Activated T-cell treated with anti-CD3 and anti-CD28 coated beads, Interleukin-2, amount 50 U/mL, for 24 hours (primary cell): Measurements from ENCODE around the gene PIWIL1.

Experiments used
- DNase-seq: peaks from one replicate; pipeline ENCODE4 v3.0.0-alpha.2; 2020
- H3K27ac Mint-ChIP-seq: 2 replicates; pipeline ENCODE4 v1.8.0; 2020; ENCODE audit warnings: mild to moderate bottlenecking, mixed read lengths
- H3K27me3 Mint-ChIP-seq: 2 replicates; pipeline ENCODE4 v1.8.0; 2020; ENCODE audit warnings: mixed read lengths
- H3K36me3 Mint-ChIP-seq: 2 replicates; pipeline ENCODE4 v1.8.0; 2020; ENCODE audit warnings: low read depth, mixed read lengths
- H3K4me1 Mint-ChIP-seq: 2 replicates; pipeline ENCODE4 v1.8.0; 2020; ENCODE audit warnings: low read depth, mixed read lengths
- H3K4me3 Mint-ChIP-seq: 2 replicates; pipeline ENCODE4 v1.8.0; 2020; ENCODE audit warnings: mild to moderate bottlenecking, moderate library complexity, mixed read lengths
- H3K9me3 Mint-ChIP-seq: 2 replicates; pipeline ENCODE4 v1.8.0; 2020; ENCODE audit warnings: mixed read lengths

Gene PIWIL1

DNA sequence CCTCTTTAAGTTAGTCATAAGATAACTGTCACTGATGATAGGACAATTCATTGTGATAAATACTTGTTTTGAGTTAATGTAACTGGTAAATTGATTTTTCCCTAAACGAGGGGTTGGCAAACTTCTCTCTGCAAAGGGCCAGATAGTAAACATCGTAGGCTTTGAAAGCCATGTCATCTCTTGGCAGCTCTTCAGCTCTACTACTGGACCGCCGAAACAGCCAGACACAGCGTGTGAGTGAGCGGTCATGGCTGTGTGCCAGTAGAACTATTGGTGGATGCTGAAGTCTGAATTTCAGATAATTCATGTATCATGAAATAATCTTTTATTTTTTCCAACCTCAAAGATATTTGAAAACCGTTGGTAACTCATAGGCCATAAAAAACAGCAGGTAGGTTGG, 9.9 kb downstream of the PIWIL1 start:
- H3K4me1 Mint-ChIP-seq, result no peaks in the 10 kb centered on the region
- H3K27me3 Mint-ChIP-seq, result peaks cover 5% of the 10 kb centered on the region
- H3K4me3 Mint-ChIP-seq, result no peak overlapping the region
- no peak overlapping the region for H3K27ac Mint-ChIP-seq
- no peaks in the 10 kb centered on the region for H3K36me3 Mint-ChIP-seq
- no peak for DNase-seq
- no peaks in the 10 kb centered on the region for H3K9me3 Mint-ChIP-seq

DNA sequence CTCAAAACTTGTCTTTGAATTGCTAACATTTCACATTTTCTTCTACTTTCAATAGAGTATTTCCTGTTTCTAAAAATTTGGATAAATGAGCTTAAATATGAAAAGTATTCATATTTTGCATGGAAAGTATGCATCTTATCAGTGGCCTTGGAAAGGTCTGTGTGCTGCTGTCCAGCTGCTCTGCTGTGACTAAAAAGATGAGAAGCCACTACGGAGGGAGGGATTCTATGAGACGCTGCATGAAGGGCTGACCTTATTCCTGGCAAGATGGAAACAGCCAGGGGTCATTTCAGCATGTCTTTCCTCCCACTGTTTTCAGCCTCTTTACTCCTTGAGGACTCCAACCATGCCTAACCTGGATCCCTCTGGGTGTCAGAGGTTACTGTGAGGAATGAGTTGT, 13.0 kb downstream of the PIWIL1 start:
- Mint-ChIP-seq H3K27ac (no peak overlapping the region), H3K9me3 (no peaks in the 10 kb centered on the region), H3K36me3 (no peaks in the 10 kb centered on the region), H3K4me3 (no peak overlapping the region), H3K4me1 (no peaks in the 10 kb centered on the region), H3K27me3 (peaks cover 5% of the 10 kb centered on the region)
- no peak for DNase-seq

DNA sequence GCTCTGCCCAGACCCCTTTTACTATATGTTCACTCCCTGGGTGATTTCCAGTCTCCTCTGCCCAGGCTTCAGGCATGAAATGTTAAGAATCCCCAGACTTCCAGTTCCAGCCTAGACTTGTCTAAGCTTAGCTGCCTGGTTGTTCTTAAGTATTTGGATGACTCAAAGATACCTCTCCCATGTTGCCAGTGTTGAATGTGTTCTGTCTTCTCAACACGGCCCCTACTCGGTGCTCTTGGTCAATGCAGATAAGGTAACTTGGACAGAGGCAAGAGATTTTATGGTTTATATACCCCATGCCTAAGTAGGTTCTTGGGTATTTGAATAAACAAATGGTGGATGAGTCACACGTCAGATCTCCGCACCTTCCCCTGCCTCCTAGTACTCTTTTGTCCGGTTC, 13.6 kb downstream of the PIWIL1 start:
- Mint-ChIP-seq H3K9me3 (no peaks in the 10 kb centered on the region), H3K4me3 (no peak overlapping the region), H3K36me3 (no peaks in the 10 kb centered on the region), H3K4me1 (no peaks in the 10 kb centered on the region), H3K27me3 (peaks cover 5% of the 10 kb centered on the region), H3K27ac (no peak overlapping the region)
- DNase-seq, result no peak

DNA sequence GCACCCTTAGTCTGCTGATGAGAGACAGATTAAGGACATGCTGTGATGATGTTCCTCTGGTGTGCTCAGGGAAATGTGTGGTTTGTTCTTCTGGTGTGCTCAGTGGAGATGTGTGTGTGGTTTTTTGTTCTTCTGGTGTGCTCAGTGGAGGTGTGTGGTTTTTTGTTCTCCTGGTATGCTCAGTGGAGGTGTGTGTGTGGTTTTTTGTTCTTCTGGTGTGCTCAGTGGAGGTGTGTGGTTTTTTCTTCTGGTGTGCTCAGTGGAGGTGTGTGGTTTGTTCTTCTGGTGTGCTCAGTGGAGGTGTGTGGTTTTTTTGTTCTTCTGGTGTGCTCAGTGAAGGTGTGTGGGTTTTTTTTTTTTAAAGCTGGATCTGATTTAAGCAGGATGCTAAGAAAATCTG, 15.4 kb downstream of the PIWIL1 start:
- Mint-ChIP-seq H3K4me1 (no peaks in the 10 kb centered on the region), H3K27me3 (peaks cover 13% of the 10 kb centered on the region), H3K9me3 (no peaks in the 10 kb centered on the region), H3K36me3 (no peaks in the 10 kb centered on the region), H3K27ac (no peak overlapping the region), H3K4me3 (no peak overlapping the region)
- DNase-seq, result no peak

DNA sequence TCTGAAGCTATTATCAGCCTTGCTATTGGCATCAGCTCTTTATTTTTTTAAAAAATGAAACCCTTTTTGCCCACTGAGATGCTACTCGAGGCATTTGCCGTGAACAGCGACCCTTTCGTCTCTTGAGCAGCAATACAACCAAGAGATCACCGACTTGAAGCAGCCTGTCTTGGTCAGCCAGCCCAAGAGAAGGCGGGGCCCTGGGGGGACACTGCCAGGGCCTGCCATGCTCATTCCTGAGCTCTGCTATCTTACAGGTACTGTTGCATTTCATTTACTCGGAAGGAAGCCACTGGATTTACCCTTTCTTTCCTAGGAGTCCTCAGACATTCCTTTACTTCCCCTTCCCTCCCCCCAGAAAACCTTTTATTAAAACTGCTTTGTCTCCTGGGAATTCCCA, 16.7 kb downstream of the PIWIL1 start:
- DNase-seq, result no peak
- peaks cover 15% of the 10 kb centered on the region for H3K27me3 Mint-ChIP-seq
- no peak overlapping the region for H3K27ac Mint-ChIP-seq
- H3K4me1 Mint-ChIP-seq, result no peaks in the 10 kb centered on the region
- H3K36me3 Mint-ChIP-seq, result no peaks in the 10 kb centered on the region
- H3K4me3 Mint-ChIP-seq, result no peak overlapping the region
- H3K9me3 Mint-ChIP-seq, result no peaks in the 10 kb centered on the region

DNA sequence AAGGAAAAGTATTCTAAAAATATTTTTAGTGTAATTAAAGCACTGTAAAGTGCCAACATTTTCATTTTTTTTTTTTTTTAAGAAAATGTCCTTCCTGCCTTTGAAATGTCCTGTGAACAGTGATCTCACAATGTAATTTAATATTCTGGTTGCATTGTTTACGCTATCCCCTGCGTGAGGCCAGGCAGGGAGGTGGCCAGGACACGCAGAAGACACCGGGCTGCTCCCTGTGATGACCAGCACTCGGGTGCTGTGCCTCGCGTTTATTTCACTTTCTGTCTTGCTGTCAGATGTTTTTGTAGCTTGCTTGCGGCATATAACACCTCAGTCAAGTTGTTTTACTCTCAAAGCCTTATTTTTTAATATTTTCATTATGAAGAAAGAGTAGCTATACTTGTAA, 18.5 kb downstream of the PIWIL1 start:
- DNase-seq, result no peak
- H3K9me3 Mint-ChIP-seq, result no peaks in the 10 kb centered on the region
- H3K27ac Mint-ChIP-seq, result no peak overlapping the region
- H3K27me3 Mint-ChIP-seq, result peaks cover 19% of the 10 kb centered on the region
- no peaks in the 10 kb centered on the region for H3K36me3 Mint-ChIP-seq
- no peak overlapping the region for H3K4me3 Mint-ChIP-seq
- no peaks in the 10 kb centered on the region for H3K4me1 Mint-ChIP-seq

DNA sequence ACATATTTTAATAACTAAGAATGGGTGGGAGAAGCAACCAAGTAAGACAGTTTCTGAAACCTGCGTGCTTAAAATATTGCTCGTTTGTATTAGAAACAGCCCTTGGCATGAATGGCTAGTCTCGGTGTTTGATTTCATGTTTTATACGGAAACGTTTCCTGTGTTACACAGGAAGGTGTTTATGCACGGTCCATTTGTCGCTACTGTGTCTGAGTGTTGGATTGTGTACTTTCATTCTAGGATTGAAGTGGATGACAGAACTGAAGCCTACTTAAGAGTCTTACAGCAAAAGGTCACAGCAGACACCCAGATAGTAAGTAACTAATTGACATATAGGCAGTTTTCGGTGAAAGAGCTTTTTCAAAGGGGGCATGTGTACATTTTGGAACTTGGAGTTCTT, 19.6 kb downstream of the PIWIL1 start:
- Mint-ChIP-seq H3K36me3 (no peaks in the 10 kb centered on the region), H3K27me3 (peaks cover 19% of the 10 kb centered on the region), H3K27ac (no peak overlapping the region), H3K4me3 (no peak overlapping the region), H3K9me3 (no peaks in the 10 kb centered on the region), H3K4me1 (no peaks in the 10 kb centered on the region)
- DNase-seq, result no peak

DNA sequence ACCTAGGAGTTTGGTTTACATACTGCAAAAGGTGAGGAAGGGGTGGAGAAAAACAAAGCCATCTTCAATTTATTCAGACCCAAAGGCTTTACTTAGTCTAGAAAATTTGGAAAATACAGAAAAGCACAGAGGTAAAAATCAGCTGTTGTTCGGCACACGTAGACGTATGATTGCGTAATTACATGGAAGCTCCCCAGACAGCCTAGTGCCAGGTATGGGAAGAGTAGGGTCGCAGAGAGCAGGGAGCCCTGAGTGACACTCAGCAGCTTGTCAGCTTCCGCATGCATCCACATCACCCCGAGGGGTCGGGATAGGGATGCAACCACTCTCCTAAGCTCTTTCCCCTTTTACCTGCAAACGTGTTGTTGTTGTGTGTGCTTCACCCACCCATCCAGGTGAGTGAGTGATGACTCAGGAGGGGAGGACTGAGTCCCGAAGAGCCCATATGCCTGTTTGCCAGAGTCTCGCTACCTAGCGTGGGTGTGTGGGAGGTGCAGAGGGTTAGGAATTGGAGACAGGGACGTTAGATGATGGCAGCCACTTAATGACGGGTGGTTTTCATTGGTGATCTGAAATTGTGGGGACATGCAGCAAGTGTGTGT, 20.1 kb downstream of the PIWIL1 start:
- Mint-ChIP-seq H3K4me3 (no peak overlapping the region), H3K9me3 (no peaks in the 10 kb centered on the region), H3K27me3 (peaks cover 20% of the 10 kb centered on the region), H3K36me3 (no peaks in the 10 kb centered on the region), H3K4me1 (no peaks in the 10 kb centered on the region), H3K27ac (no peak overlapping the region)
- no peak for DNase-seq

DNA sequence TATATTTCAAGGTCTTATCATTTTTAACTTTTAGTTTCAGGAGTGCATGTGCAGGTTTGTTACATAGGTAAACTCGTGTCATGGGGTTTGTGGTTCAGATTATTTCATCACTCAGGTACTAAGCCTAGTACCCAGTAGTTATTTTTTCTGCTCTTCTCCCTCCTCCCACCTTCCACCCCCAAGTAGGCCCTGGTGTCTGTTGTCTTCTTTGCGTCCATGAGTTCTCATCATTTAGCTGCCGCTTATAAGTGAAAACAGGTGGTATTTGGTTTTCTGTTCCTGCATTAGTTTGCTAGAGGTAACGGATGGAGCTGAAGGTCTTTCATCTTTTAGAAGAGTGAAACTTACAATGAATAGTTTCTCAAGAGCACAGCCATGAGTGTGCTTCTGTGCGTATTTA, 24.4 kb downstream of the PIWIL1 start:
- DNase-seq, result no peak
- Mint-ChIP-seq H3K9me3 (no peaks in the 10 kb centered on the region), H3K4me3 (no peak overlapping the region), H3K4me1 (no peaks in the 10 kb centered on the region), H3K27me3 (peaks cover 27% of the 10 kb centered on the region), H3K36me3 (no peaks in the 10 kb centered on the region), H3K27ac (no peak overlapping the region)

DNA sequence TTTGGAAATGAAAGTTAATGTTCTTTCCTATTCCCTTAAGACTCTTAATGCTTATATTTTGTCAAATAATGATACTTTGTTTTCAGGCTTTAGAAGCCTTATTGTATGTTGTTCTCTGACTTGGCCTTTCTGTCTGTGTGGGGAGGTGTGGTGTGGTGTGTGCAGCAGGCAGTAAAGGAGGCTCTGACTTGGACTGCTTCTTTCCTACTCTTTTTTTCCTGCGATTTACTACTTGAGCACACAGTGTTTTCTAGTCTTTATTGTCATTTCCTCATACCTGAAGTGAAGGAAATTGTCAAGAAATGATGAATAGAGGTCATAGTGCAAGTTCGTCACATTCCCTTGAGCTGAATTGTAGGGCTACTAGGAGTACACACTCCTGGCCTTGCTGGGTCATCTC, 26.9 kb downstream of the PIWIL1 start:
- H3K4me3 Mint-ChIP-seq, result no peak overlapping the region
- H3K9me3 Mint-ChIP-seq, result no peaks in the 10 kb centered on the region
- no peak overlapping the region for H3K27ac Mint-ChIP-seq

DNA sequence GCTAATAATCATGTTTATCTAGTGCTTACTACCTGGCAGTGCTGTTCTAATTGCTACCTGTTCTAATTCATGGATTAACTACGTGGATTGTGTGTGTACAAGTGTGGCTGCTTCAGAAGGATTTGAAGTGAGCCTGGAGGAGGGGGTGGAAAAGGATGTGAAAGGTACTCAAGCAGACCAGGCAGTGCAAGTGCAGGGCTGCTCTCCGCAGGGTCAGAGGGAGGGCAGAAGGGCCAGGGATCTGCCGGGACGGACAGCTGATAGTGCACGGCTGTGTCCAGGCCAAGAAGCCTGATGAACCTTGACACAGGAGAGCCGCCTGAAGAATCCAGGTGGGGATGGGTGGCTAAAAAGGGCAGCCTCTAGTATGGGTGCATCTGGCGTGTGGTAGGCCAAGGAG, 28.5 kb downstream of the PIWIL1 start:
- Mint-ChIP-seq H3K27me3 (peaks cover 20% of the 10 kb centered on the region), H3K9me3 (no peaks in the 10 kb centered on the region), H3K36me3 (no peaks in the 10 kb centered on the region), H3K4me1 (no peaks in the 10 kb centered on the region), H3K27ac (no peak overlapping the region), H3K4me3 (no peak overlapping the region)
- no peak for DNase-seq

More for the DNA sequence above, 26.9 kb downstream of the PIWIL1 start:
- H3K4me1 Mint-ChIP-seq, result no peaks in the 10 kb centered on the region
- DNase-seq, result no peak
- peaks cover 14% of the 10 kb centered on the region for H3K27me3 Mint-ChIP-seq
- H3K36me3 Mint-ChIP-seq, result no peaks in the 10 kb centered on the region

DNA sequence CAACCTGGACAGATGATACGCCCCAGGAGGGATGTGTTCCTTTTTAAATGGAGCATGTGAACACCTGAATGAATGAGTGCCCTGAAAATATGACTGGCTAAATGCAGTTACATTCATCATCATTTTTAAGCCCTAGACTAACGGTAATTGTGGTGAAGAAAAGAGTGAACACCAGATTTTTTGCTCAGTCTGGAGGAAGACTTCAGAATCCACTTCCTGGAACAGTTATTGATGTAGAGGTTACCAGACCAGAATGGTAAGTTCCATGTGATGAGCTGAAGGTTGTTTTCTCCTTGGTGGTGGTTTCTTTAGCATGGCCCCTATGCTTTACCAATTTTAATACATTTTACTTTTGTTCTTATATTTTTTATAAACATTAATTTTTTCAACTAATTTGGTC, 29.3 kb downstream of the PIWIL1 start:
- no peaks in the 10 kb centered on the region for H3K4me1 Mint-ChIP-seq
- no peak overlapping the region for H3K4me3 Mint-ChIP-seq
- H3K9me3 Mint-ChIP-seq, result no peaks in the 10 kb centered on the region
- DNase-seq, result no peak
- peaks cover 22% of the 10 kb centered on the region for H3K27me3 Mint-ChIP-seq
- H3K27ac Mint-ChIP-seq, result no peak overlapping the region
- H3K36me3 Mint-ChIP-seq, result no peaks in the 10 kb centered on the region

DNA sequence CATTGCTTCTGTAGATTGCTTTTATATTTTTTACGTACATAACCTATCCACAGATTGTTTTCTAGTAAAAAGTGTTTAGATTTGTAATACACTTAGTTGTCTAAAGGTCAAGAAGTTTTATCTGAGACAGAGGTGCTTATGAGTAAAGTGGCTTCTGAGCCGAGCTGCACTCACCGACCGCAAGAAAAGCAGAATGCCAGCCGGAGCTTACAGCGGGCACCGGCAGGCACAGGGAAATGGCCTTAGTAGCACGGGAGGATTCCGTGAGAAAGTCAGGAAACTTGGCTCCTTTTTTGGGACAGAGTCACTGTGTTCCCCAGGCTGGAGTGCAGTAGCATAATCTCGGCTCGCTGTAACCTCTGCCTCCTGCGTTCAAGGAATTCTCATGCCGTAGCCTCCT, 29.8 kb downstream of the PIWIL1 start:
- Mint-ChIP-seq H3K4me3 (no peak overlapping the region), H3K4me1 (no peaks in the 10 kb centered on the region), H3K27me3 (peaks cover 22% of the 10 kb centered on the region), H3K27ac (no peak overlapping the region), H3K9me3 (no peaks in the 10 kb centered on the region), H3K36me3 (no peaks in the 10 kb centered on the region)
- DNase-seq, result no peak

DNA sequence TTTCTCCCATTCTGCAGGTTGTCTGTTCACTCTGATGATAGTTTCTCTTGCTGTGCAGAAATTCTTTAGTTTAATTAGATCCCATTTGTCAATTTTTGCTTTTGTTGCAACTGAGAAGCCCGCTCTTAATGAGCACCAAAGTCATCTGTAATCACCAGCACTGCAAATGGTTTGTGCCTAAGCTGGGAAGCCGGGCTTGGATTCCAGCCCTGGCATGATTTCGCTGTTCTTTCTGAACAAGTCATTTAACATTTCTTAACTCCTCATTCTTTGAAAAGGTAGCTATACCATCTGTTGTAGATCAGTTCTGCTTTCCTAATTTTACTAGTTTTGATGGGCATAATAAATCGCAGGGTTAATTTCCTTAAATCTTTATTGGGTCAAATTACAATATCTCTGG, 32.1 kb downstream of the PIWIL1 start:
- DNase-seq, result no peak
- Mint-ChIP-seq H3K4me3 (no peak overlapping the region), H3K36me3 (no peaks in the 10 kb centered on the region), H3K27me3 (peaks cover 23% of the 10 kb centered on the region), H3K4me1 (no peaks in the 10 kb centered on the region), H3K27ac (no peak overlapping the region), H3K9me3 (no peaks in the 10 kb centered on the region)

DNA sequence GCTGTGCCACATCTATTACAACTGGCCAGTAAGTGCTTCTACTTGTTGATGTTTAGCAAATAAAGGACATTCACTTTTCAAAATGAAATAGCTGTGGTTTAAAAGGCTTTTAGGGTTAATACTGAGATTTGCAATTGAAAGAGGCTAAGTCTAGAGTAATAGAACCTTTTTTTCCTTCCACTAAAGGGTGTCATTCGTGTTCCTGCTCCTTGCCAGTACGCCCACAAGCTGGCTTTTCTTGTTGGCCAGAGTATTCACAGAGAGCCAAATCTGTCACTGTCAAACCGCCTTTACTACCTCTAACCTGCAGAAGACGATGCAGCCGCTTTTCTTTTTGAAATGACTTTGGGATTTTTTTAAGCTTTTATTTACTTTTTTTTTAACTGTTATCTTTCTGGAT, 33.6 kb downstream of the PIWIL1 start:
- Mint-ChIP-seq H3K4me3 (no peak overlapping the region), H3K27ac (no peak overlapping the region)

DNA sequence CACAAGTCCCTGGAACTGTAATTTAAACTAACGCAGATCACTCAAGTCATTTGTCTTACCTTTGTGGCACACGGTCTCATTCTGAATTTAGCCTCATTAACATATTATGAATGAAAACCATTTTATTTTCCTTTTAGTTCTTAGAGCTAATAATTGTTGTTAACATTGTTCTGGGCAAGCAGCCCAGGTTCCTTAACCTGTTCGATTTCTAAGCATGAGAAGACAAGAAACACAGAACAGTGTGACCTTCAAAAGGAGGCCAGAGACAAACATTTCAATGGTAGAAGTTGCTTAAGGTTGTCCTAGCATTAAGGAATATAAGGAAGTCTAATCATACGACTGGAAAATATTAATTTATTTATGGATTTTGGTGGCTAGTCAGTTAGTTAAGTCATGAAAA, 35.2 kb downstream of the PIWIL1 start:
- no peaks in the 10 kb centered on the region for H3K9me3 Mint-ChIP-seq
- H3K4me3 Mint-ChIP-seq, result no peak overlapping the region
- DNase-seq, result no peak
- H3K4me1 Mint-ChIP-seq, result no peaks in the 10 kb centered on the region
- no peak overlapping the region for H3K27ac Mint-ChIP-seq
- H3K36me3 Mint-ChIP-seq, result no peaks in the 10 kb centered on the region
- H3K27me3 Mint-ChIP-seq, result peaks cover 27% of the 10 kb centered on the region

More for the DNA sequence above, 33.6 kb downstream of the PIWIL1 start:
- no peak for DNase-seq
- peaks cover 21% of the 10 kb centered on the region for H3K27me3 Mint-ChIP-seq
- no peaks in the 10 kb centered on the region for H3K36me3 Mint-ChIP-seq
- no peaks in the 10 kb centered on the region for H3K4me1 Mint-ChIP-seq
- no peaks in the 10 kb centered on the region for H3K9me3 Mint-ChIP-seq
